Hematopoietic multipotent progenitor cell (in vitro differentiated cells): ENCODE data around the gene WFDC8. TPM values are rescaled to one million over a fixed set of nuclear protein-coding genes. Genes with fewer than 3 reads are reported as not detected.

Experiments used
- DNase-seq, 3 donors: peaks; one replicate each; pipeline ENCODE4 v3.0.0-alpha.2; 2011 to 2015; ENCODE audit warnings: low read depth in 2 of 3, low spot score in 2 of 3
- total RNA-seq: library from RNA; depleted of rRNA; stranded (reverse); fragments of >200 nt; gene quantifications from one replicate; pipeline ENCODE4 v1.2.3, GENCODE V29; 2012

Gene WFDC8
- total RNA-seq, 1 donor = not detected

DNA sequence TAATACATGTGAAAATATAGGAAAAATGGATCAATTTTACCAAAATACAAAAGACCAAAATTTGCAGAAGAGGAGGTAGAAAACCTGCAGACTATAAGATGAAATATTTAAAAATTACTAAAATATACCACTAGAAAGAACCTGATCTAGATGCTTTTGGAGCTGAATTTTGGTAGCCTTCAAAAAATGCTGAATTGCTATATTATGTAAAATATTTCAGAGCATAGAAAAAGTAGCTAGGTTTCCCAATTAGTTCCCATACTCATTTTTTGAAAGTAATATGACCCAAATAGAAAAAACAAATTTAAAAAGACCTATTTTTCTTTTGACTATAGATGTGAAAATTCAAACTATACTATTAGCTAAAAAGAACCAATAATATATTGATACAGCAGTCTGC, 28.3 kb downstream of the WFDC8 start:
- DNase-seq = no peak

DNA sequence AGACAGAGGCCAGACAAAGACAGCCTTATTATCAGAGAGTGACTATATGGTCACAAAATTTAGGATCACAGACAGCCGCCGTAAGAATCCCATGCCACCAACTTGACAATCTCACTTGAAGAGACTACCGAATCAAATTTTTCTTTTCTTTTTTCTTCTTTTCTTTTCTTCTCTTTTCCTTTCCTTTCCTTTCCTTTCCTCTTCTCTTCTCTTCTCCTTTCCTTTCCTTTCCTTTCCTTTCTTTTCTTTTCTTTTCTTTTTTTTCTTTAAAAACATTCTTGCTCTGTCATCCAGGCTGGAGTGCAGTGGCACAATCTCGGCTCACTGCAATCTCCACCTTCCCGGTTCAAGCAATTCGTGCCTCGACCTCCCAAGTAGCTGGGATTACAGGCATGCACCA, 30.7 kb downstream of the WFDC8 start:
- no peak for DNase-seq

- no peak for DNase-seq
Observed at GRCh38 chr20:45547206-45547770, 31.8 kb downstream of the WFDC8 start, which contains the start of gene EPPIN. Gene EPPIN, minus strand, starts transcription at chr20:45547401. Its CDS starts 44 bp downstream, at chr20:45547357.

- peak in 2 of 3 donors; percentile 7 to 35 for DNase-seq
Observed at GRCh38 chr20:45545754-45546453, 33.2 kb downstream of the WFDC8 start.

- no peak for DNase-seq
Observed at GRCh38 chr20:45545351-45545750, 33.7 kb downstream of the WFDC8 start.

GRCh38 chr20:45539382-45539781, 39.7 kb downstream of the WFDC8 start, which contains the start of gene WFDC6:
Gene WFDC6, minus strand, starts transcription at chr20:45539482. Its CDS starts 75 bp downstream, at chr20:45539407.
- DNase-seq = no peak

- DNase-seq = no peak
Observed at GRCh38 chr20:45538209-45538799, 40.8 kb downstream of the WFDC8 start.

GRCh38 chr20:45527294-45527693, 51.8 kb downstream of the WFDC8 start:
- DNase-seq = no peak

DNA sequence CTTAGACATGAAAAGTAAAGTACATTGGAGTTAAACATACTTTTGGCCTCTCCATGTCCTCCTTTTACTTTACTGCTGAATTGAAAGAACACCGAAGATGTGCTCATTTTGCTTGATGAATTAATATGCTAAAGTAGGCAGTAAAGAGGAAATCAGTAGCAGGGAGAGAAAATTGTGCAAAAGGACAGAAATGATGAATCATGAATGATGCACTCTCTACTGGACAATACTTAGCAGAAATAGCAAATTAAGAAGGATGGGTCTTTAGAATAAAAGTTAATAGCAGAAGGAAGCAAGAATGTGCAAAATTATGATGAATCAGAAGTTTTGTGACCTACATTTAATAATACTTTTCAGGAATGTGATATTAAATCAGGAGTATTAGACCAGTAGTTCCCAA, 55.3 kb downstream of the WFDC8 start:
- DNase-seq = no peak

- DNase-seq = no peak
Observed at GRCh38 chr20:45518282-45518681, 60.8 kb downstream of the WFDC8 start.

DNA sequence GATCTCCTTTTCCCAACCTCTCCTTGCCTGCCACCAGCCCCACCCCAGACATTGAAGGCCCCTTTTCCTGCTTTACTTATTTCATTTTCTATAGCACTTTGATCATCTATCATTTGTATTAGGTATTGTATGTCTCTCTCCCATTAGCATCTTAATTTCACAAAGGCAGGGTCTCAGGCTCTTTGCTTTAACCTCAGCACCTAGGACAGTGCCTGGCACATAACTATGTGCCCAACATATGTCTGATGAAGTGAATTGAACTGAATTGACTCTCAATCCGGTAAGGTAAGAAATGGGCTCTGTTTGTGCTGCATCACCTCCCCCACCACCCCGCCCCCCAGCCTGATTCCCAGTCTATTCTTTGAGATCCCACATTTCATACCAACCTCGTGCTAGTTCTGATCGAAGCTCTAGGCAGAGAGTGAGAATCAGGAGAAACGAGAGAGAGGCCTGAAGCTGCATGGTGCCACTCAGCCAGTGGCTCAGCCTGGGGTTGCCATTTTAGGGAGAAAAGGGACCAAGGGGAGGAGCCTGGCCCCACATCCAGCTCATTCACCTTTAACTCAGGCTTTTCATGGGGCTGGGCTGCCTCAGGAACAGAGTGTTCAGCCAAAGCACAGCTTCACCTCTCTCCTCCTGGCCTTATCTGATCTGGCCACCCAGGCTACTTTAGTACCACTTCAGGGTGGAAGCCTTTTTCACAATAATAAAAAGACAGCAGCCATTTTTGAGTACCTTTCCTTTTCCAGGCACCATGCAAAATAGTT, 63.8 kb downstream of the WFDC8 start, which contains the start of gene SPINT3:
Gene SPINT3 (minus strand): TSS at position 476 of the 767 bp plus-strand sequence. CDS start 14 bp downstream, at position 462.
- no peak for DNase-seq

GRCh38 chr20:45510242-45510862, 68.7 kb downstream of the WFDC8 start:
- DNase-seq = no peak

DNA sequence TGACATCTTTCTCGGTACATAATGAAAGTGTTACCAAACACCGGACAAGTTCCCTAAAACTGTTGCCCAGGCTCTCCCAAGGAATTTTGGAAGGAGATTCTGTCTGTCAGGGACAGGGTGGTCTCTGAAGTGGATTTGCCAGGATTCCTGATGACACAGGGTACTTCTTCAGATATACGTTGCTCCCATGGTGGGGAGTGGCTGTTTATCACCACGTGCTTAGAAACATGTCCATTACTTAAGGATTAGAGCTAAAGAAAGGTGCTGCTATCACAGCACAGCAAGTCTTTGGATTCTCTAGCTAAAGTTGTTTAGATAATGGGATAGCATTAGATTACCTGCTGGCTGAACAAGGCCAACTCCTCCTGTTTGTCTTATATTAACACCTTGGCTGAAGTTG, 70.0 kb downstream of the WFDC8 start:
- no peak for DNase-seq

GRCh38 chr20:45508068-45508886, 70.8 kb downstream of the WFDC8 start:
- no peak for DNase-seq

GRCh38 chr20:45507011-45507820, 71.9 kb downstream of the WFDC8 start:
- no peak for DNase-seq

- no peak for DNase-seq
Observed at GRCh38 chr20:45506398-45506797, 72.7 kb downstream of the WFDC8 start.

- no peak for DNase-seq
Observed at GRCh38 chr20:45503403-45503802, 75.7 kb downstream of the WFDC8 start.

- no peak for DNase-seq
Observed at GRCh38 chr20:45502561-45502960, 76.5 kb downstream of the WFDC8 start.
